GM12872 (cell line): ENCODE data around the gene CCDC159.

Experiments
- CTCF ChIP-seq: IDR thresholded peaks from 3 replicates; pipeline ENCODE4 v1.5.1; 2011; ENCODE audit warnings: low read depth, mild to moderate bottlenecking, low read length, moderate library complexity; ENCODE audit not compliant: insufficient read depth

The CCDC159 gene

GRCh38 chr19:11370744-11371143, 24.4 kb downstream of the CCDC159 start:
- no peak for TF ChIP-seq CTCF

GRCh38 chr19:11373166-11373884, 27.0 kb downstream of the CCDC159 start:
- no peak for TF ChIP-seq CTCF

- no peak for TF ChIP-seq CTCF
Measured at GRCh38 chr19:11373885-11374432, 27.6 kb downstream of the CCDC159 start.

GRCh38 chr19:11374433-11375142, 28.3 kb downstream of the CCDC159 start, which contains the start of gene SWSAP1:
Gene SWSAP1 (plus strand): TSS chr19:11374666. CDS start chr19:11374681, 15 bp downstream.
- TF ChIP-seq CTCF, result no peak

- TF ChIP-seq CTCF, result no peak
Measured at GRCh38 chr19:11375143-11375948, 29.0 kb downstream of the CCDC159 start.

- TF ChIP-seq CTCF, result no peak
Measured at GRCh38 chr19:11377237-11377636, 30.9 kb downstream of the CCDC159 start.

GRCh38 chr19:11377756-11378155, 31.4 kb downstream of the CCDC159 start:
- no peak for TF ChIP-seq CTCF
